Breast epithelium (tissue), 4 donors: ENCODE results near the gene ATRN. TPM values are rescaled to one million over a fixed set of nuclear protein-coding genes. Genes with fewer than 3 reads are reported as not detected.

Source experiments
- DNase-seq, 2 donors: peaks; one replicate each; pipeline ENCODE4 v3.0.0-alpha.2; 2019; ENCODE audit warnings: low spot score in 2 of 2
- H3K27ac ChIP-seq, 2 donors: fragments of 200-600 bp; sonication (generic) in 1 of 2; one replicate each; pipeline ENCODE4 v1.5.1; 2016 to 2019; ENCODE audit warnings: mild to moderate bottlenecking in 1 of 2
- H3K27me3 ChIP-seq, 2 donors: fragments of 200-600 bp; sonication (generic) in 1 of 2; one replicate each; pipeline versions ENCODE4 v1.5.1 to v1.6.0; 2017 to 2019; ENCODE audit warnings: control low read depth in 1 of 2, mild to moderate bottlenecking in 1 of 2
- H3K36me3 ChIP-seq: fragments of 200-600 bp; one replicate; pipeline ENCODE4 v1.5.1; 2019
- H3K4me1 ChIP-seq, 2 donors: fragments of 200-600 bp; sonication (generic); one replicate each; pipeline ENCODE4 v1.5.1; 2016 to 2019; ENCODE audit warnings: control low read depth in 1 of 2
- H3K4me3 ChIP-seq, 3 donors: fragments of 200-600 bp; sonication (generic); 1 replicate in 2 of 3; 2 replicates in 1 of 3; pipeline ENCODE4 v1.5.1; 2016 to 2019; ENCODE audit warnings: mild to moderate bottlenecking in 3 of 3, moderate library complexity in 2 of 3
- H3K9me3 ChIP-seq, 2 donors: fragments of 200-600 bp; sonication (generic) in 1 of 2; one replicate each; pipeline ENCODE4 v1.5.1; 2016 to 2019; ENCODE audit warnings: control low read depth in 1 of 2
- CTCF ChIP-seq, 3 donors: fragments of 450-650 bp; IDR thresholded peaks; one replicate each; pipeline ENCODE4 v1.5.1; 2016 to 2017; ENCODE audit warnings: antibody characterized with exemption in 3 of 3, mild to moderate bottlenecking in 3 of 3, moderate library complexity in 3 of 3
- POLR2A ChIP-seq: fragments of 450-650 bp; IDR thresholded peaks from one replicate; pipeline ENCODE4 v1.6.1; 2016; ENCODE audit warnings: antibody characterized with exemption, mild to moderate bottlenecking, moderate library complexity
- POLR2AphosphoS5 ChIP-seq, 3 donors: sonication (generic); formaldehyde crosslinking; IDR thresholded peaks; one replicate each; pipeline ENCODE4 v1.6.1; 2017; ENCODE audit warnings: antibody characterized with exemption in 3 of 3
- intact Hi-C: fragments of 100-400 bp; cut with DNase I; formaldehyde crosslinking; loops from one replicate; pipeline ENCODE4 v1.15.1; 2023; ENCODE audit warnings: low total_unique reads
- total RNA-seq, 3 donors: library from RNA; depleted of rRNA; stranded (reverse); fragments of >200 nt; gene quantifications; one replicate each; pipeline ENCODE4 v1.1.0, GENCODE V29; 2016

ATRN gene
- total RNA-seq, 3 donors from 2014 or later = 26.5 to 35.6 (median 32.3) TPM

- no peak overlapping the region for H3K27ac ChIP-seq
- intact Hi-C loops = no loop called here
- H3K4me3 ChIP-seq = no peak overlapping the region
- no peaks in the 10 kb centered on the region for H3K36me3 ChIP-seq
- H3K27me3 ChIP-seq = peaks cover 0 to 56% of the 10 kb centered on the region in 2 donors
- no peaks in the 10 kb centered on the region for H3K9me3 ChIP-seq
- H3K4me1 ChIP-seq = peaks cover 0 to 7% of the 10 kb centered on the region in 2 donors
- DNase-seq = no peak
- TF ChIP-seq POLR2AphosphoS5 (IDR thresholded peaks at IDR 0.05) (no peak), POLR2A (no peak), CTCF (IDR thresholded peaks at IDR 0.05) (no peak)
These were observed 202.6 kb downstream of the ATRN start for GRCh38 chr20:3673221-3674070.

- Histone ChIP-seq H3K27me3 (peaks cover 0 to 56% of the 10 kb centered on the region in 2 donors), H3K36me3 (no peaks in the 10 kb centered on the region), H3K4me1 (peaks cover 0 to 7% of the 10 kb centered on the region in 2 donors), H3K9me3 (no peaks in the 10 kb centered on the region), H3K4me3 (no peak overlapping the region), H3K27ac (peak overlapping the region in 1 of 2 donors; percentile 12)
- no peak for DNase-seq
- intact Hi-C loops = no loop called here
- TF ChIP-seq CTCF (IDR thresholded peaks at IDR 0.05) (no peak), POLR2A (no peak), POLR2AphosphoS5 (IDR thresholded peaks at IDR 0.05) (no peak)
These were observed 203.6 kb downstream of the ATRN start for GRCh38 chr20:3674447-3674846.

GRCh38 chr20:3674995-3675900 lies 204.4 kb downstream of the ATRN start:
- H3K27me3 ChIP-seq = peaks cover 0 to 52% of the 10 kb centered on the region in 2 donors
- no peaks in the 10 kb centered on the region for H3K9me3 ChIP-seq
- peak overlapping the region in 1 of 2 donors; percentile 12 for H3K27ac ChIP-seq
- H3K4me3 ChIP-seq = no peak overlapping the region
- no peak for TF ChIP-seq POLR2AphosphoS5 (IDR thresholded peaks at IDR 0.05)
- TF ChIP-seq POLR2A = no peak
- TF ChIP-seq CTCF (IDR thresholded peaks at IDR 0.05) = no peak
- intact Hi-C loops = no loop called here
- peaks cover 0 to 7% of the 10 kb centered on the region in 2 donors for H3K4me1 ChIP-seq
- no peaks in the 10 kb centered on the region for H3K36me3 ChIP-seq
- DNase-seq = no peak

GRCh38 chr20:3677733-3678132 lies 206.9 kb downstream of the ATRN start:
- H3K9me3 ChIP-seq = no peaks in the 10 kb centered on the region
- H3K4me3 ChIP-seq = no peak overlapping the region
- H3K27ac ChIP-seq = peak overlapping the region; percentile 68 to 80
- no peaks in the 10 kb centered on the region for H3K36me3 ChIP-seq
- intact Hi-C loops = no loop called here
- TF ChIP-seq CTCF (IDR thresholded peaks at IDR 0.05) (no peak), POLR2AphosphoS5 (IDR thresholded peaks at IDR 0.05) (no peak), POLR2A (no peak)
- peaks cover 0 to 55% of the 10 kb centered on the region in 2 donors for H3K27me3 ChIP-seq
- H3K4me1 ChIP-seq = peaks cover 0 to 7% of the 10 kb centered on the region in 2 donors
- no peak for DNase-seq
